ENCODE results near the gene AGL.
"Not testable (repeated sequence)": the region's sequence is repeated elsewhere in the genome, so short reads cannot be mapped to it uniquely, and the experiment has no call there.

The AGL gene

DNA sequence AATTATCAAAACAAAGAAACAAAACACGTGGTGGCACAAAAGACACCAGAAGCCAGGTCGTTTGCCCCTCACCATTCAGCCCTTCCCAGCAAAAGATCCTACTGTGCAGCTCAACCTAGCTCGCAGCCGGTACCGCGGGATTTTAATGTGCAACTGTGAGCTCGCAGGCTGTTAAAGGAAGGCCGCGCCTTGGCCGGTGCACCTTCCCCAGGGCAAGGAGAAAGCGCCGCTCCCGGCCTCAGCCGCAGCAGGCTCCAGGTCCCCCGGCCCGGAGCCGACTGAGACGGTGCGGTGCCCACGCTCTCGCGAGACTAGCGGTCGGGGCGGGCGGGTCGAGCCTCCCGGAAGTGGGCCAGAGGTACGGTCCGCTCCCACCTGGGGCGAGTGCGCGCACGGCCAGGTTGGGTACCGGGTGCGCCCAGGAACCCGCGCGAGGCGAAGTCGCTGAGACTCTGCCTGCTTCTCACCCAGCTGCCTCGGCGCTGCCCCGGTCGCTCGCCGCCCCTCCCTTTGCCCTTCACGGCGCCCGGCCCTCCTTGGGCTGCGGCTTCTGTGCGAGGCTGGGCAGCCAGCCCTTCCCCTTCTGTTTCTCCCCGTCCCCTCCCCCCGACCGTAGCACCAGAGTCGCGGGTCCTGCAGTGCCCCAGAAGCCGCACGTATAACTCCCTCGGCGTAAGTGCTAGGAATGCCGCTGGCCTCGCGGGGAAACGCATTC lies at the start of gene AGL:
Gene AGL (plus strand): TSS at position 618 of the 715 bp plus-strand sequence. CDS start 682 bp downstream, outside the sequence.
- DNase-seq, result peak; percentile 79

DNA sequence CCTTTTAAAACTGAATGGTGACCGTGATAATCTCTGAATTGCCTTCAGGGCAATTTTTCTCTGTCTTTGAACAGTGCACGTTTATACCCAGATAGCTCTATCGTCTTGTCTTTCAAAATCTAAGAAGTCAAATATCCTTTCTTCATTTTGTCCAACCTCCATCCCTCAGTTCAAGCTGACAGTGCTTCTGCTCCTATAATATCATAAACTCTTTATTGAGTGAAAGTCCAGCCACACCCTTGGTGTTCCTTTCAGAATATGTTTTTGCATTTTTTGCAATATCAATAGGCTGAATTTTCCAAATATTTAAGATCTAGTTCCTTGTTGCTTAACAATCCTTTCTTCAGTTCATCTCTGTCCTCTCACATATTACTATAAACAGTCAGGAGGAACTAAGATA lies 48.6 kb upstream of the AGL start:
- DNase-seq, result no peak

DNA sequence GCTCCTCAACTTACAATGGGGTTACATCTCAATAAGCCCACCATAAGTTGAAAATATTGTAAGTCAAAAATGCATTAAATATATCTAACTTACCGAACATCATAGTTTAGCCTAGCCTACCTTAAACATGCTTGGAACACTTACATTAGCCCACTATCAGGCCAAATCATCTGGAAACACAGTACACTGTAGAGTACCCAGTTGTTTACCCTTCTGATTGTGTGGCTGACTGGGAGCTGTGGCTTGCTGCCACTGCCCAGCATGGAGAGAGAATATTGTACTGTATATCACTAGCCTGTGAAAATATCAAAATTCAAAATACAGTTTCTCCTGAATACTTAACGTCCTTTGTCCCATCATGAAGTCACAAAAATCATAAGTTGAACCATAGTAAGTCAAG lies 43.3 kb upstream of the AGL start:
- DNase-seq, result no peak

DNA sequence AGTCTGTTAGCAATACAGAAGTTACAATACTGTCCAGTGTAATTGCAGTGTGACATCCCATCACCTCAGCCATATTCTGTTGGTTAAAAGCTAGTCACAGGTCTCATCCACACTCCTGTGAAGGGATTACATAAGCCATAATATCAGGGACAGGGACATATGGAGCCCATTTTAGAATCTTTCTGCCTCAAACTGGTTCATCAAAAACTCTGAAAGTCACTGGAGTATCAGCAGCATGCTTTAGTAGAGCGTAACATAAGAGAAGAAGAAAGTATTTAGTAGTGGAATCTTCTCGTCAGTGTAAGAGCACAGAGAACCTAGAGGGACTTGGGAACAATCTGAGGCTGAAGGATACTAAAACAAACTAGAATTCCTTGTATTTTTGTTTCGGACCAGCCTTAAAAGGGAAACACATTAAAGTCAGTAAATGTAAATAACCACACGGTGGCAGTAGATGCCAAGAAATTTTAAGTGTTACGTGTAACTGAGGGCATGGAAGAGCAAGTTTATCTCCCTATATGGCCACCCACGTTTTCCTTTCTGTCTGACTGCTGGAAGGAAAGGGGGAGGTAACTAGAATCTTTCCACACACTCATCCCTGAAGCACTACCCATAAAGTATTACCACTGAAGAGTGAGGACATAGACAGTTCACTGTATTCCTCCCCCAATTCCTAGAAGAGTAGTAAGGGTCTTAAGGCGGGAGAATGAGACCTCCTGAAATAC lies 41.6 kb upstream of the AGL start:
- peak; percentile 16 for DNase-seq

DNA sequence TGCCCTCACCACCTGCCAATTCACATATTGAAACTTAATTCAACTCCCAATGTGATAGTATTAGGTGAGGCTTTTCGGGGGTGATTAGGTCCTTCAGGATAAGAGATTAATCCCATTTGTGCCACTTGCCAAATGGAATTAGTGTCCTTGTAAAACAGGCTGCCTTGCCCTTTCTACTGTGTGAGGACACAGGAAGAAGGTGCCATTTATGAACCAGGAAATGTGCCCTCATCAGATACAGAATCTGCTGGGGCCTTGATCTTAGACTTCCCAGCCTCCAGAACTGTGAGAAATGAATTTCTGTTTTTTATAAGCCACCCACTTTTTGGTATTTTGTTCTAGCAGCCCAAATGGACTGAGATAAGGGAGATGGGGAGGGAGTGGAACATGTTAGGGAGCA lies 39.1 kb upstream of the AGL start:
- DNase-seq, result no peak

DNA sequence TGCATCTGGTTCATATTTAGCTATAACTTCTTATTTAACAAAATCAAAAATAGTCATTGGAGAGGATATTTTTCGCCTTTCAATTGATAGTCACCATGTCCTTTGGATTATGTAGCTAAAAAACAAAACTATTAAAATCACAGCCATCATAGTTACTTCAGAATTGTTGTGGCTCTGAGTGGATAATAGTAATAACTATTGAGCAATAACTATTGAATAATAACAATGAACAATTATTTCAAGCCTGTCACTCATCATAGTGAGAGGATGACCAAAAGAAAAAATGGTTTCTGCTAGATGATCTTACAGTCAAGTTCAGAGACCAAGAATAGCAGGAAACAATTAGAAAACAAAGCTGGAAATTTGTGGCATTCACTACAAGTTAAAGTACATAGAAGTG lies 38.4 kb upstream of the AGL start:
- DNase-seq, result no peak

DNA sequence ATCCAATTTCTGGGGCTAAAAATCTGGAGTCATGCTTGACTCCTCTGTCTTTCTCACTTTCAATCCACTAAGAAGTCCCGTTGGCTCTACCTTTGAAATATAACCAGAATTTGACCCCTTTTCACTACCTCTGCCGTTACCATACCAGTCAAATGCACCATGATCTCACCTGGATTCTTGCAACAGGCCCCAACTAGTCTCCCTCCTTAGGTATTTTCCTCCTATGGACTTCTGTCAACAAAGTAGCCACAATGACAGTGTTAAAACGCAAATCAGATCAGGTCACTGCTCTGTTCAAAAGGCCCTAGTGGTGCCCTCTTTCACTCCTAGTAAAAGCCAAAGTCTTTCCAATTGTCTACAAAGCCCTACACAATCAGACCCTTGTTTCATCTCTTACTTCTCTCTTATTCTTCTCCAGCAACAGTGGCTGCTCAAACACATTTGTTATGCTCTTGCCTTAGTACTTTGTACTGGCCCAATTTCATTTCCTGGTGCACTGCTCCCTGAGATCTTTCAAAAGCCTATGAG lies 35.7 kb upstream of the AGL start:
- DNase-seq, result no peak

DNA sequence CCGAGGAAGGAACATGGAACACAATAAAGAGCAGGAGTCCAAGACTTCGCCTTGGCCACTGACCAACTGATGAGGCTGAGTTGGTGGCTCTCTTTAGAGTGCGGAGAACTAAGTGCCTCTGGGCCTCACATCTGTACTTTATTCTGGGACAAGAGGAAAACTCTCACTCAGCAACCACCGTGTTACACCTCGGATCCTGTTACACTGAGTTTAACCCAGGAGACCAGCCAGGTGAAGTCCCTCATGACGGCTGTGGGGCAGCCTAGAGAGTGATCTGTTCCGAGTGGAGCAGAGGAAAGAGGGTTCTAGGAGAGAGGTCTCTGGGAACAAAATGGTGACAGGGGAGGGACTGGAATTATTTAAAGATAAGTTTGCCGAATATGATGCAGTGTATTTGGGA lies 33.5 kb upstream of the AGL start:
- no peak for DNase-seq

DNA sequence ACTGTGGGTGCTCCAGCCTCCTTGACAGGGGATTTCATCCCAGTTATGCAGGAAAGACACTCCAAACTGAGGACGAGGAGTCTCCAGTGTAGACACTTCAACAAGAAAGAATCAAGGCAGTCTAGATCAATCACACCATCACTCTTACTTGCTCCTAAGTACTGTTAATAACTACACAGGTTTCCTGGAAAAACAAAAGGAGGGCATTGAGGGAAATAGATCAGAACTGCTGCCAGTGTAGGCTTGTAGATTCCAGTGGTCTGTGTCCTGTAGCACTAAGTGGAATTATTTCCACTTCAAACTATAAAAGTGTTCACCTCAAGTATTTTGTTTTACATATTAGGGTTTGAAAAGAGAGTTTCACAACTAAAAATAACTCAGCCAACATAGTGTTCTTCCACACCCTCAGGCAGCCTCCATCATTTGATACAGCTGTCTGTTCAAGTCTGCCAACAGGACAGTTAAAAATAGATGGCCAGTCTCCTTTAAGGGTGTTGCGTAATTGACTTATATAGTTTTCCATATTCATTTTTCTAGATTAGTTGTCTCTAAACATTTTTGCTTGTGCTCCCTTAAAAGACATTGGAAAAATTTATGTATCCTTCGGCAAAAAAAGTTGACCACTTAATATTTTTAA lies 32.0 kb upstream of the AGL start:
- DNase-seq, result no peak

DNA sequence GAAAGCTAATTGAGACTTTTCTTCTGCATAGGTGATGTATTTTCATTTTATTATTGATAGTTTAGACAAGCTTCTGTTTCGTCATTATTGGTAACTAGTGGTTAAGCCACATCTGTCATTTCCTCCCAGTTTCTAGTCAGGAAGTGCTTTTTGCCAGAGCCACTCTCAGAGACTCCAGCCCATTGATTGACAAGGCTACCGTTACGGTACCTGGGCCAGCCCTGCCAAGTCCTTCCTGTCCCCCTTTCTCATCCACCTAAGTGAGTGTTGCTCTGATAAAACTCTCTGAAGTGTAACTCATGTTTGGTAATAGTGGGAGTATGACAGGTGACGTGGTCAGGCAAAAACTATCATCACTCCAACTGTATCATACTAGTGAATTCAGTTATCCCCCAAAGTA lies 29.6 kb upstream of the AGL start:
- DNase-seq, result no peak

DNA sequence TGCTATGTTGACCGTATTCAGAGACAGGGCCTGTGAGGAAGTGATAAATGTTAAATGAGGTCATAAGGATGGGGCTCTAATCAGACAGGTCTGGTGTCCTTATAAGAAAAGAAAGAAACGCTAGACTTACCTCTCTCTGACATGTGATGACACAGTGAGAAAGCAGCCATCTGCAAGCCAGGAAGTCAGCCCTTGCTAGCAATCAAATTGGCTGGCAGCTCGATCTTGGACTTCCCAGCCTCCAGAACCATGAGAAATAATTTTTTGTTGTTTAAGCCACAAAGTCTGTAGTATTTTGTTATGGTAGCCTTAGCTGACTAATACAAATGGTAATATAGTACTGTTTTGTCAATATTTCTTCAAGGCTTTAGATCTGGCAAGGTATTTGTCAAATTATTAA lies 25.1 kb upstream of the AGL start:
- no peak for DNase-seq

DNA sequence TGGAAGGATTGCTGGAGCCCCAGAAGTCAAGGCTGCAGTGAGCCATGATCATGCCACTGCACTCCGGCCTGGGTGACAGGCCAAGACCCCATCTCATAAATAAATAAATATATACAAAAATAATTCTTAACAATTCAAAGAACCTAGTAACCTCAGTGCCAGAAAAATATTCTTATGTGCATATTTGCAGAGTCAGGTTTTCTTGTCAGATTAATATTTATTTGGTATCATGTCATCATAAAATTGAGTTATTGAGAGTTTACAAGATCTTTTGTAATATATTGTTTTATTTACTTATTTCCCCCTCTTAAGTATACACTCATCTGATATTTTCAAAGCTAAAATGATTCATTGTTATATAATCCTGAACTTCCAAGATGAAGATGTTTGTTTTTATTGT lies 24.5 kb upstream of the AGL start:
- no peak for DNase-seq

DNA sequence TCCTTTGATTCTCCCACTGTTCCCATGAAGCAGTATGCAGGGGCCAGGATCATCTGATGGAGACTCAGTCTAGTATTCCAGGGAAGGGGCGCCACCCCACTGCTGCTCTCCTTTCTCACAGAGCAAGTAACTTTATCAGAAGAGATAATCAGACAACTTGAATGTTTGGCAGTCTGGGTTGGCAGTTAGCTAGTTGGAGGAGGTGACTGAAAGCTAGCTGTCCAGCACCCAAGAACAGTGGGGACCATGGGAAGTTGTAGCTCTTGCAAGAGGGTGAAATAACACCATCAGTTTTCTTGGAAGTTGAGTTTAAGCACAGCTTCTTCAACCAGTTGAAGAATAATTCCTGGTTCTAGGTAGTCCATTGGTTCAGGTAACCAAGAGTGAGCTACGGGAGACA lies 22.2 kb upstream of the AGL start:
- DNase-seq, result no peak

DNA sequence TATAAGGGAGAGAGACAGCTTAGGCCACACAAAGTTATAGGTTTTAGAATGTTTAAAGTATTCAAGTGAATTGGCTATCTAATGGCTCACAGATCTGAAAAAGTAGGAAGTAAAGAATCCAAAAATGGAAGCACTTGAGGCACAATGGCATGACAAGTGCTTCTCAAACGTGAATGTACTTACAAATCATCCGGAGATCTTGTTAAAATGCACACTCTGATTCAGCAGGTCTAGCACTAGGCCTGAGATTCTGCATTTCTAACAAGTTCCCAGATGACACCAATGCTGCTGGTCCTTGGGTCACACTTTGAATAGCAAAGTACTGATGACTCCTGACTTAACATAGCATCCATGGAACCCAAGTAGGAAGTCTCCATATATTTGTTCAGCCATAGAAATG lies 20.9 kb upstream of the AGL start:
- DNase-seq, result no peak

DNA sequence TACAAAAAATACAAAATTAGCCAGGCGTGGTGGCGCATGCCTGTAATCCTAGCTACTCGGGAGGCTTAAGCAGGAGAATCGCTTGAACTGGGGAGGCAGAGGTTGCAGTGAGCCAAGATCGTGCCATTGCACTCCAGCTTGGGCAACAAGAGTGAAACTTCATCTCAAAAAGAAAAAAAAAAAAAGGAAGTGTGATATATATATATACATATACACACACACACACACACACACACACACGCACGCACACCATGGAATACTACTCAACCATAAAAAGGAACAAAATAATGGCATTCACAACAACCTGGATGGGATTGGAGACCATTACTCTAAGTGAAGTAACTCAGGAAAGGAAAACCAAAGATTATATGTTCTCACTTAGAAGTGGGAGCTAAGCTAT lies 16.2 kb upstream of the AGL start:
- not testable (repeated sequence) for DNase-seq

DNA sequence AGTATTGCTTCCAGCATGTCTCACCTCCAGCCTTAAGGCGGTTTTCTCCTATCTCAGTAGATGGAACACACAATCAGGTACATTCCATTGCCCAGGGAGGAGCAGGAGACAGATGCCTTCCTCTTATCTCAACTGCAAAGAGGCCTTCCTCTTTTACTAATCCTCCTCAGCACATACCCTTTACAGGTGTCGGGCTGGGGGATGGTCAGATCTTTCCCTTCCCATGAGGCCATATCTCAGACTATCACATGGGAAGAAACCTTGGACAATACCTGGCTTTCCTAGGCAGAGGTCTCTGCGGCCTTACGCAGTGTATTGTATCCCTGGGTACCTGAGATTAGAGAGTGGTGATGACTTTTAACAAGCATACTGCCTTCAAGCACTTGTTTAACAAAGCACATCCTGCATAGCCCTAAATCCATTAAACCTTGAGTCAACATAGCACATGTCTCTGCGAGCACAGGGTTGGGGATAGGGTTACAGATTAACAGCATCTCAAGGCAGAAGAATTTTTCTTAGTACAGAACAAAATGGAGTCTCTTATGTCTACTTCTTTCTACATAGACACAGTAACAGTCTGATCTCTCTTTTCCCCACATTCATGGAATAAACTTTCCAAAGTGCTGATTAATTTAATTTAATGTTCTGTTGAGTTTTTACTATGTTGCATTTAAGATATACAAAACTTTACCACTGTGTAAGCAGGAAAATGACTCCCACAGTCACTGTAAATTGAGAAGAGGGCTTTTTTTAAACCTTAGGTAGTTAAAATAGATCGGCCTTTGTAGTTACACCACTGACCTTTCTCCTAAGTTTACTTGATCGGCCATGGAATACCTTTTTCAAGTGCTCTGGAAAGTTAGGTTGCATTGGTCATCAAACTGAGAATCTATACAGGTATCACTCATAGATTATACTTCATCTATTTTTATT lies 13.7 kb upstream of the AGL start:
- not testable (repeated sequence) for DNase-seq

DNA sequence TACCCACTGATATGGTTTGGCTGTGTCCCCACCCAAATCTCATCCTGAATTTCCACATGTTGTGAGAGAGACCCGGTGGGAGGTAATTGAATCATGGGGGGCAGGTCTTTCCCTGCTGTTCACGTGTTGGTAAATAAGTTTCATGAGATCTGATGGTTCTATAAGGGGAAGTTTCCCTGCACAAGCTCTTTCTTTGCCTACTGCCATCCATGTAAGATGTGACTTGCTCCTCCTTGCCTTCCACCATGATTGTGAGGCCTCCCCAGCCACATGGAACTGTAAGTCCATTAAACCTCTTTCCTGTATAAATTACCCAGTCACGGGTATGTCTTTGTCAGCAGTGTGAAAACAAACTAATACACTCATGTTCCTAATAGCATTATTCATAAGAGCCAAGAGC lies 9.8 kb upstream of the AGL start:
- DNase-seq, result not testable (repeated sequence)

DNA sequence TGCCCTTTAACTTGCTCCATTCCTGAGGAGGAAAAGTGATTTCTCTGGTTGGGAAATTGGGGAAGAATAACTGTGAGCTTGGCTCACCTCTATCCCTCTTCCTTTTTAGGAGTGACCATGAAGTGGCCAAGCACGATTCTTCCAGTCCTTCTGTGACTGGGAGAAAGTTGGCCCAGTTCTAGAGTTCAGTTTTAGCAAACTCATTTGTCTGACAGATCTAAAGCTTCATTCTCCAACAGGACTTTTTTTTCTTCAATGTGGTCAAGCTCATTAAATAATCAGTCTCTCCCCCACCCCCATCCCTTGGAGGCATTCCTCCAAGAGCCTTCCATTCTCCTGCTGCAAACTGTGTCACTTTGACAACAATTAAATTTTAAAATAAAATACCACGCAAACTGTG lies 6.4 kb upstream of the AGL start:
- no peak for DNase-seq

DNA sequence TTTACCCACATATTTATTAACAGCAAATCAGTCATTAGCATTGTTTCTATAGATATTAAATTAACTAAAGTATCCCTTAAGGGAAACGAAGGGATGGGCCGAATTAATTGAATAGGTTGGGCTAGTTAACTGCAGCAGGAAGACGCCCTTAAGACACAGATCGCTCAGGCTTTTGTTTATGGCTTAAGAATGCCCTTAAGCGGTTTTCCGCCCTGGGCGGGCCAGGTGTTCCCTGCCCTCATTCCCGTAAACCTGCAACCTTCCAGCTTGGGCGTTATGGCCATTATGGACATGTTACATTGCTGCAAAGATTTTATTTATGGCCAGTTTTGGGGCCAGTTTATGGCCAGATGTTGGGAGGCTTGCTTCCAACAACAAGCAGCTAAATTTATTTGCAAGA lies 5.0 kb upstream of the AGL start:
- not testable (repeated sequence) for DNase-seq

DNA sequence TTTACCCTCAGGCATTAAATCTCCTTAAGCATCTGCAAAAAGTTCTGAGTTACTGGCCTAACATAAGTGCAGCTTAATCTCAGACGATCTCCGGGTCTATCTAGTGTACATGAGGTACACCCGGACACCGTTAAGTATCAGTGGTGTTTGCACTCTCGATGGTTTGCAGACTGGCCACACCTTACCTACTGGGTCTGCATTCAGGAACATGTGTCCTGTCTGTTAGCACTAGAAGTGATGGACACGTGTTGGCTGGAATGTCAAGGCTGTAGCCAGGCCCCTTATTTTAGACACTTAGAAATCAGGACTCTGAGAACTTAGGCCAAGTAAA lies 783 bp upstream of the AGL start:
- DNase-seq, result no peak

DNA sequence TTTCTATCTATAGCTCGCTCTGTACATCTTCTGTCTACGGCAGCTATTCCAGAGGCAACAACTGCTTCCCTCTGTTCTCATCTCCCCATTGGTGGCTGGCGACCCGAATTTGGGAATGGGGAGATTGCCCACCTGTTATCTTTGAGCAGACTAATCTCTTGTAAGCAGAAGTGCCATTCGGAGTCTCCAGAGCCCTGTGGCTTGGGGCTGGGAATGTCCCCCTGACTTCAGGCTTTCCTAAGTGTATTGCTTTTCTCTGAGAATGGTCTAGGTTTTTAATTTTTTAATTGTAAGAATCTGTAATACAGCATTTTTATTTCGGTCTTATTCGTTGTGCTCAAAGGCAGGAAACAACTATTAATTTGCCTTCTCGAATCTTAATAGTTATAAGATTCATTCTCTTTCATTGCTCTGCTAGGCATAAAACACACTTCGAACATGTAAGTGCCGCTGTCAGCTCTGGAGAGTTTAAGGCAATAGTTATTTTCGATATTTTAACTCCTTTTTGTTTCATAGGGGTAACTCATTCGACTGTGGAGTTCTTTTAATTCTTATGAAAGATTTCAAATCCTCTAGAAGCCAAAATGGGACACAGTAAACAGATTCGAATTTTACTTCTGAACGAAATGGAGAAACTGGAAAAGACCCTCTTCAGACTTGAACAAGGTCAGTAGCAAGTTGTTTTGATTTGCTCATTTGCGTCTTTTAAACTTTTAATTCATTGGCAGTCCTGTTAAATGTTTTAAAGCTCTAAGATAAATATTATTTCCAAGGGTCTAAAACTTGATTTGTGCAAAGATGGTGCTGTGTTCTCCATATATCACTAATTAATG lies 514 bp downstream of the AGL start:
- DNase-seq, result no peak

DNA sequence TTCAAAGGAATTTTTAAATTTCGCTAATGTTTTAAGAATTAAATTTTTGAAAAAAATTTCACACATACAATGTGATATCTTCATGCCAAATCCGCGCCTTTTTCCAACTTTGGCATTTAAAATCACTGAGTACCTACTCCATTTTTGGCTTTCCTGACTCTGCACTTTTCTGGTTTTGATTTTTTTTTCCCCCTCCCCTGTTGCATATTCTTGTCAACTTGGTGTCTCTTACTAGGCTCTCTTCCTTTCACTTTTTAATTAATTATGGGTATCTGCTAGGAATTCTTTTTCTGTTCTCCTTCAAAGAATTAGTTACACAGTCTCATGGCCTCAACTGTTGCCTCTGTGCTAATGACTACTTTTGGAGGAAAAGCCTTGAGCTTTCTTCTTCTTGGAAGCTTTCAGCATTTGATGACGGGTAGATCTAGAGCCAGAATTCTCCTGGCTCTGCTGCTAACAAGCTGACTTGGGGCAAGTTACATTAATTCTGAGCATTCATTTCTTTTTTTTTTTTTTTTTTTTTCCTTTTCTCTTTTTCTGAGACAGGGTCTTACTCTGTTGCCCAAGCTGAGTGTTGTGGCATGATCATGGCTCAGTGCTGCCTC lies 1.8 kb downstream of the AGL start:
- DNase-seq, result no peak
